Esophagus squamous epithelium (tissue), 4 donors: ENCODE measurements around the gene SLC6A3.

Source experiments
- CTCF ChIP-seq, 6 experiments: fragments of 450-650 bp in 4 of 6; fragments of 200-600 bp in 2 of 6; sonication (generic) in 2 of 6; IDR thresholded peaks; one replicate each; pipeline ENCODE4 v1.5.1; 2016 to 2019; ENCODE audit warnings: antibody characterized with exemption in 6 of 6, mild to moderate bottlenecking in 4 of 6, moderate library complexity in 4 of 6
- POLR2A ChIP-seq, 4 donors: fragments of 450-650 bp; IDR thresholded peaks; one replicate each; pipeline ENCODE4 v1.6.1; 2017; ENCODE audit warnings: antibody characterized with exemption in 4 of 4, mild to moderate bottlenecking in 4 of 4, moderate library complexity in 3 of 4

GRCh38 chr5:1393571-1394501, 51.4 kb downstream of the SLC6A3 start:
- TF ChIP-seq CTCF (IDR thresholded peaks at IDR 0.05) (no peak), POLR2A (IDR thresholded peaks at IDR 0.05) (no peak)
